Amniotic stem cell (primary cell): ENCODE results near the gene EEFSEC.

Experiments
- DNase-seq: peaks from one replicate; lab custom pipeline; 2025; lab: John Stamatoyannopoulos, UW

EEFSEC gene

GRCh38 chr3:128412180-128413002 is 259.1 kb downstream of the EEFSEC start:
- no peak for DNase-seq

- no peak for DNase-seq
These were observed 259.7 kb downstream of the EEFSEC start for GRCh38 chr3:128413003-128413370.

- no peak for DNase-seq
These were observed 260.3 kb downstream of the EEFSEC start for GRCh38 chr3:128413413-128414205.

- no peak for DNase-seq
These were observed 262.0 kb downstream of the EEFSEC start for GRCh38 chr3:128415200-128415772.

- no peak for DNase-seq
These were observed 262.7 kb downstream of the EEFSEC start for GRCh38 chr3:128415773-128416577.

DNA sequence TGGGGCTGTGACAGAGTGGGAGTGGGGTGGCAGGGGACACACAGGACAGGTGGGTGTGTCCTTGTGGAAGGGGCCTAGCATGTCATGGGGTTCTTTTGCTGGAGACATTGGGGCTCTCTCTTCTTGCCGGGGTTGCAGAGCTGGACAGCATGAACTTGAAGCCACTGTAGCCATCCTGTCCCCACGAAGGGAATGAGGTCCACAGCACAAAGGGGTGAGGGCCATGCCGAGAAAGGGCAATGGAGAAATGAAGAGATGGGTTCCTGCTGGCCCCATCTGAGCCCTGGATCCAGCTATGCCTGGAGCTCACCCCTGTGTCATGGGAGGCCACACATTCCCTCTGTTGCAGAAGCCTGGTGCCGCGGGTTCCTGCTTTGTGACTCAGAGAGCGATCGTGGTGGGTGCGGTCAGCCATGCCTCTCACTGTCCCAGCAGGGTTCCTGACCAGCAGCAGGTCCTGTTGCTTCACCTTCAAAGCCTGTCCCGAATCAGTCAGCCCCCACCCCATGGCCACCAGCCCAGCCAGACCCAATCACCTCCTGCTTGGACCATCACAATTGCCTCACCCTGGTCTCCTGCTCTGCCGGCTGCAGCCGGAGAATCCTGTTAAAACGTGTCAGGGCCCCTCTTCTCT is 263.4 kb downstream of the EEFSEC start:
- DNase-seq: peak; percentile 12

GRCh38 chr3:128418900-128419299 is 265.6 kb downstream of the EEFSEC start:
- no peak for DNase-seq

- DNase-seq: no peak
These were observed 266.0 kb downstream of the EEFSEC start for GRCh38 chr3:128419311-128419710.

GRCh38 chr3:128420289-128420688 is 267.0 kb downstream of the EEFSEC start:
- DNase-seq: no peak

- no peak for DNase-seq
These were observed 267.6 kb downstream of the EEFSEC start for GRCh38 chr3:128420720-128421438.

DNA sequence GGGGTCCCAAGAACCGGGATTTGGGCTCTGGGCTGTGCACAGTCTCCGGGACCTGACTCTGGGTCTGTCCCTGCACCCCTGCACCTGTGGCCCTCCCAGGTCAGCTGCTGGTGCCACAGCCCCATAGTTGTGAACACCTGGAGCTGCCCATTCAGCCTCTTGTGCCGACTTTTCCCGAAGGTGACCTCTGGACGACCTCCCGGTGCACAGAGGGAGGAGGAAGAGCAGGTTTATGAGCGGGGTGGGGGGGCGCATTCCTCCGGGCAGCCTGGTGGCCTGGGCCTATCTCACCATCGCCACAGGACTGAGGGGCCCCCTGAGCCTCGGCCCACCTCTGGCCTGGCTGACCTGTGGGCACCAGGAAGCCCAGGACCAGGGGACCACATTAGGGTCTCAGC is 268.2 kb downstream of the EEFSEC start:
- DNase-seq: no peak

GRCh38 chr3:128421966-128422365 is 268.7 kb downstream of the EEFSEC start:
- no peak for DNase-seq

DNA sequence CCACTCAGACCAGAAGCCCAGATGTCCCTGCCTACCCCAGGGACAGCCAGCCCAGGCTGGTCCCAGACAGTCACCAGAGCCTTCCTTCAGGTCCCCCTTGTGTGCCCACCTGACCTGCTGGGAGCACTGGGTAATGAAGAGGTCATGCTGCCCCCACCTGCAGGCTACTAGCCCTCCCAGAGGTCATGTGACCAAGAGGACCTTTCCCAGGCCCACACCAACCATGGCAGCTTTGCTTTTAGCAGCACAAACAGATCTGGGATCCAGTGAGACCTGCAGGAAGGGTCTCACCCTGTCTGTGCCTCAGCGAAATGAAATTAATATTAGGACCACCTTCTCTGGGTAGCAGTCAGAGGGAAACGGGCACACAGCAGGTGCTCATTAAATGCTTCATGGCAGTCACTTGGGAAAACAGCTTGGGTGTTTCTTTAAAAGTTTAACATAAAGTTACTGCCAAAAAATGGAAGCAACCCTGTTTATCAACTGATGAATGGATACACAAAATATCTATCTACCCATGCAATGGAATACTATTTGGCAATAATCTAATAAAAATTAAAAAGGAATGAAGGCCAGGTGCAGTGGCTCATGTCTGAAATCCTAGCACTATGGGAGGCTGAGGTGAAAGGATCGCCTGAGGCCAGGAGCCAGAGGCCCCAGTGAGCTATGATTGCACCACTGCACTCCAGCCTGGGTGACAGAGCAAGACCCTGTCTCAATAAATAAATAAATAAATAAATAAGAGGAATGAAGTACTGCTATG is 269.7 kb downstream of the EEFSEC start:
- no peak for DNase-seq

DNA sequence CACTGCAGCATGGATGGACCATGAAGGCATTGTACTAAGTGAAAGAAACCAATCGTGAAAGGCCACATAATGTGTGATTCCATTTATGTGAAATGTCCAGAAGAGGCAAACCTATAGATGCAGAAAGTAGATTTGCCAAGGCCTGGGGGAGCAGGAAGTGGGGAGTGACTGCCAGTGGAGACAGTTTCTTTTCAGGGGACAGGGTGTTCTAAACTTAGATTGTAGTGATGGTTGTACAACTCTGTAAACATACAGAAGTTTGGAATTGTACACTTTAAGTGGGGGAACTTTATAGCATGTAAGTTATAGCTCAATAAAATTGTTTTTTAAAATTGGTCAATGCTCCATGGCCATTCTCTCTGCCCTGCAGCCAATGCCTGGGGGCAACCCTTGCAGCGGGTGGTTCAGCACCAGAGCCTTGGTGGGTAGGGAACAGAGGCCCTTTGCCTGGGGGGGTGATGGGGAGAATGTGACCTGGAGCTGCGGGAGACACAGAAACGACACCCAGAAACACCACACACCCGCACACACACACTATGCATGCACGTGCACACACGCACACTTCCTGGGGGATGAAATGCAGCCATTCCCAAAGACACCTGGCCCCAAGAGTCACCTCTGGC is 270.4 kb downstream of the EEFSEC start:
- no peak for DNase-seq

DNA sequence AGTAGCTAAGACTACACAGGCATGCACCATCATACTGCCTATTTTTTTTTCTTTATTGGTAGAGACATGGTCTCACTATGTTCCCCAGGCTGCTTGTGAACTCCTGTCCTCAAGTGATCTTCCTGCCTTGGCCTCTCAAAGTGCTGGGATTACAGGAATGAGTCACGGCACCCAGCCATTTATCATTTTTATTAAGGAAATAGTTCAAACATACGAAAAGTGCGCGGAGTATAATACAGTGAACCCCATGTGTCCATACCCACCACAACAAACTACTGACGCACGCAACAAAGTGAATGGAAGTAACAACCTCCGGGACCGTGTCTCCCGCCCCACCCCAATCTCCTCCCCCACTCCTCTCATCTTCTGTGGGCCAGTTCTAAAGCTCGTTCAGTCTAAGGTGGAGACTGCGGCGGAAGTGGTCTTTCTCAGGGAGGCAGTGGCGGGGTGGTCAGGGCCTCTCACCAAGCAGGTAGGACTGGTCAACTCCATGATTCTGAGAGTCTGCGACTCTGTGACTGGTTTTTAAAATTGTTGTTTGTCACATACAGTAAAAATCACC is 271.3 kb downstream of the EEFSEC start:
- no peak for DNase-seq

DNA sequence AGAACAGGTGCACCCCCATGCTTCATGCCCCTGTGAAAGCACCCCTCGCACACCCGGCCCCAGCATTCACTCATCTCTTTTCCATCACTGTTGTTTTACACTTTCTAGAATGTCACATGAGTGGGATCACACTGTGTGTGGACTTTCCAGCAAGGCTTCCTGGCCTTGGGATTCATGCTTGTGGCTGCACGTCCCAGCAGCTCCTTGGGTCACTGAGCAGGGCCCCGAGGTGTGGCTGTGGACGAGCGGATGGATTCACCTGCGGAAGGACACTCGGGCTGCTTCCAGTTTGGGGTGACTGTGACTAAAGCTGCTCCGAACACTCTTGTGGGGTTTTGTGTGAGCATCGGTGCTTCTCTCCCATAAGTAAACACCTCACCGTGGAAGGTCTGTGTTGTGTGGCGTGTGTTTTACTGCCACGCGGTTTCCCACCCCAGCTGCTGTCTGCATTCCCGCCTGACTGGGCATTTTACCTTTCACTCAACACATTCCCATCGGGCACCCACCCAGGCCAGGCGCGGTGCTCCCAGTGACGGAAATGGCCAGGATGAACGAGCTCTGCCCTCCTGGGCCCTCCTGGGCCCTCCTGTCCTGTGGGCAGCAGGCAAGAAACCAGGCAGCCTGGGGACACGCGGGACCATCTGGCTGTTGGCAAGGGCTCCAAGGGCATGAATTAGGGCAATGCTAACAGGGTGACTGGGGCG is 272.0 kb downstream of the EEFSEC start:
- DNase-seq: no peak

DNA sequence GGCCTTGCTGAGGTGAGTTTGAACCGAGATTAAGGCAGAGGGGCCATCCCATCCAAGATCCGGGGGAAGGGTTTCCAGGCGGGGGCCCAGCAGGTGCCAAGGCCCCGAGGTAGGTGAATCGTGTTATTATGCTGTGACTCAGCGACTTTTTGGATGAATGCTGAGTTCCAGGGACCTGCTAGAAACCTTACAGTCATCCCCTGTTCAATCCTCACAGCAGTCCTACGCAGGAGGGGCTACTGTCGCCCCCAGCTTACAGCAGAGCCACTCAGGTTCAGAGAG is 272.5 kb downstream of the EEFSEC start:
- DNase-seq: no peak

DNA sequence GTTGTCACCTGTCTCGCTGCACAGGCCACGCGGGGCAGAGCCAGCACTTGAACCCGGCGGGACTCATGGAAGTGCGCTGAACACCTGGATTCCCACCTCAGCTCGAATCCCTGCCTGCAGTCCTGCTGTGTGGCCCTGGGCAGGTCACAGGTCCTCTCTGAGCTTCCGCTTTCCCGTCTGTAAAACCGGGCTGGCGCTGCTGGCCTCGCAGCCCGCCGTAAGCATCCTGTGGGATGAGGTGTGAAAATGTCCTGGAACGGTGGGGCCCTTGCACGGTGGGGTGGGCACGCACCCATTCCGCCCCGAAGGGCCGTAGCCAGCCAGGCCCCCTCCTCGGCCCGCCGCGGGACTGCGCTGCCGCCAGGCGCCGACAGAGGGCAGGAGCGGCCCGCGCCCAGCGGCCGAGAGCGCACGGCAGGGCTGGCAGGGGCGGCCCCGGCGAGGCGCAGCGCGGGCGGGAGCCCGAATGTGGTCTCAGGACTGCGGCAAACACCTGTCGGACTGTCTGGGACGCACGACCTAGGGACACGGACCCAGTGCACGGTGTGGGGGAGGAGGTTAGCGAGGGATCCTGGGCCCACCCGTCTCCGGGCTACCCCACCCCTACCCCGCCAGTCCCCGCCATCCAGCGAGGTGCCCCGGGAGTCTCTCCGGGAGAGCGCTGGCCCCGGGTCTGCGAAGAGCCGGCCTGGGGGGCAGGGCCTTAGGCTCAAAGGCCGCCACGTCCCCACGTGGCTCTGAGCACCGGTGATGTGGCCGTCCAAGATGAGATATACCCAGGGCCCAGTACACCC is 273.0 kb downstream of the EEFSEC start:
- no peak for DNase-seq
